Keratinocyte (primary cell): ENCODE measurements around the gene SUN5. TPM values are rescaled to one million over a fixed set of nuclear protein-coding genes. Genes with fewer than 3 reads are reported as not detected.
"Not testable (repeated sequence)": the region's sequence is repeated elsewhere in the genome, so short reads cannot be mapped to it uniquely, and the experiment has no call there.

Source experiments
- DNase-seq: peaks from one replicate; pipeline ENCODE4 v3.0.0-alpha.2; 2011; ENCODE audit warnings: low read depth, missing footprints, low spot score
- FAIRE-seq: peaks from 2 replicates; lab custom pipeline; 2011; peaks lifted over from hg19 to GRCh38; lab: Jason Lieb, UNC
- H2AFZ ChIP-seq: 2 replicates; pipeline ENCODE4 v1.6.0; 2012; ENCODE audit warnings: low read length, control low read depth, inconsistent platforms; ENCODE audit not compliant: control insufficient read depth
- H3K27ac ChIP-seq: 2 replicates; pipeline ENCODE4 v1.5.1; 2011; ENCODE audit warnings: low read length; ENCODE audit not compliant: control insufficient read depth, insufficient read depth
- H3K27me3 ChIP-seq: 3 replicates; pipeline ENCODE4 v1.6.0; 2011; ENCODE audit warnings: low read length; ENCODE audit not compliant: control insufficient read depth, insufficient read depth; ENCODE audit errors: extremely low read depth
- H3K36me3 ChIP-seq, 2 experiments: 2 replicates in 1 of 2; 3 replicates in 1 of 2; pipeline ENCODE4 v1.5.1; 2011; ENCODE audit warnings: low read length in 2 of 2, mild to moderate bottlenecking in 1 of 2; ENCODE audit not compliant: control insufficient read depth in 2 of 2, insufficient read depth in 2 of 2; ENCODE audit errors: extremely low read depth in 1 of 2
- H3K4me1 ChIP-seq: 3 replicates; pipeline ENCODE4 v1.5.1; 2011; ENCODE audit warnings: low read length; ENCODE audit not compliant: control insufficient read depth, insufficient read depth; ENCODE audit errors: extremely low read depth
- H3K4me2 ChIP-seq: 3 replicates; pipeline ENCODE4 v1.6.0; 2011; ENCODE audit warnings: low read depth, low read length; ENCODE audit not compliant: control insufficient read depth, insufficient read depth; ENCODE audit errors: extremely low read depth
- H3K4me3 ChIP-seq, 3 experiments: fragments of 200-600 bp in 1 of 3; sonication (generic) in 1 of 3; 2 replicates in 2 of 3; 3 replicates in 1 of 3; pipeline ENCODE4 v1.5.1; 2011 to 2016; ENCODE audit warnings: low read length in 3 of 3, mild to moderate bottlenecking in 3 of 3, control low read depth in 2 of 3, inconsistent platforms in 1 of 3, low read depth in 1 of 3, mixed read lengths in 1 of 3, mixed run types in 1 of 3, moderate library complexity in 1 of 3; ENCODE audit not compliant: control insufficient read depth in 2 of 3, insufficient read depth in 2 of 3; ENCODE audit errors: extremely low read depth in 1 of 3
- H3K79me2 ChIP-seq: 2 replicates; pipeline ENCODE4 v1.6.0; 2012; ENCODE audit warnings: low read length; ENCODE audit not compliant: control insufficient read depth, insufficient read depth
- H3K9ac ChIP-seq: 3 replicates; pipeline ENCODE4 v1.6.0; 2011; ENCODE audit warnings: low read length; ENCODE audit not compliant: control insufficient read depth, insufficient read depth; ENCODE audit errors: extremely low read depth
- H3K9me1 ChIP-seq: 3 replicates; pipeline ENCODE4 v1.6.0; 2011; ENCODE audit warnings: low read length; ENCODE audit not compliant: control insufficient read depth, insufficient read depth; ENCODE audit errors: extremely low read depth
- H3K9me3 ChIP-seq: 2 replicates; pipeline ENCODE4 v1.5.1; 2012; ENCODE audit warnings: low read depth, low read length; ENCODE audit not compliant: control insufficient read depth
- H4K20me1 ChIP-seq: 3 replicates; pipeline ENCODE4 v1.6.0; 2011; ENCODE audit warnings: low read length; ENCODE audit not compliant: control insufficient read depth, insufficient read depth; ENCODE audit errors: extremely low read depth
- EZH2 ChIP-seq: IDR thresholded peaks from one replicate; pipeline ENCODE4 v1.6.1; 2012; ENCODE audit warnings: inconsistent platforms, mild to moderate bottlenecking, low read length, moderate library complexity
- dilution Hi-C: fragments of 300-500 bp; cut with MboI; formaldehyde crosslinking; loops from one replicate; pipeline ENCODE4 v1.7.0; 2020; ENCODE audit warnings: low sequenced_read_pairs; ENCODE audit not compliant: extremely low pct_ligation_motif_present
- polyA plus RNA-seq, 5 experiments: library from polyadenylated mRNA; depleted of rRNA in 3 of 5; stranded (reverse) in 3 of 5; stranded (forward) in 1 of 5; unstranded in 1 of 5; fragments of >200 nt; gene quantifications; 1 replicate in 1 of 5; 2 replicates in 3 of 5; 3 replicates in 1 of 5; pipeline versions ENCODE4 v1.2.1 to v1.2.3, GENCODE V29; 2011 to 2012; ENCODE audit warnings: missing spikeins in 2 of 5, low read depth in 1 of 5, low replicate concordance in 1 of 5
- TF ChIP-seq, protein P1 (sequence below), 3 experiments: IDR thresholded peaks in 1 of 3; conservative IDR thresholded peaks in 1 of 3; optimal IDR thresholded peaks in 1 of 3; 2 replicates in 2 of 3; 3 replicates in 1 of 3; pipeline versions ENCODE3 to v1.5.1; 2011; ENCODE audit warnings: low read length in 3 of 3, mild to moderate bottlenecking in 3 of 3, moderate library complexity in 2 of 3, control low read depth in 1 of 3, inconsistent platforms in 1 of 3; ENCODE audit not compliant: insufficient read depth in 2 of 3; ENCODE audit errors: extremely low read depth in 1 of 3

The SUN5 gene
- polyA plus RNA-seq, 1 donor (not counting 4 experiments of a cell fraction or from before 2014, with no cell fraction given) = not detected

DNA sequence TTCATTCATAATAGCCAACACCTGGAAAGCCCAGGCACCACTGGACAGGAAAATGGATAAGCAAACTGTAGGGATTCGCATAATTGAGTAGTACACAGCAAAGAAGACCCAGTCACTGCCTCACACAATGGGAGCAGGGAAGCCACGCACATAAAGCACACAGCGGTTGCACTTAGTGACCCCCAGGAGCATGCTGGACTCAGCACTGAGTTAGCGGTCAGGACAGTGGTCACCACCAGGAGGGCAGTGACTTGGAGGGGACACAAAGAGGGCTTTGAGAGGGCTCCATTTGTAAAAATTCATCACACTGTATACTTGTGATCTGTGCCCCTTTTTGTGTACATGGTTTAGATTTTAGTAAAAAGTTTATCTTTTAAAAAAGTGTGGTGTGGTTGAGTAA lies 47.1 kb upstream of the SUN5 start:
- H3K4me3 ChIP-seq = no peak overlapping the region
- H3K4me2 ChIP-seq = no peak overlapping the region
- H3K27ac ChIP-seq = no peak overlapping the region
- no peaks in the 10 kb centered on the region for H3K9me3 ChIP-seq
- H3K27me3 ChIP-seq = no peaks in the 10 kb centered on the region
- no peak for DNase-seq
- no peak for FAIRE-seq
- H3K9ac ChIP-seq = no peak overlapping the region
- no peaks in the 10 kb centered on the region for H4K20me1 ChIP-seq
- H3K79me2 ChIP-seq = no peaks in the 10 kb centered on the region
- no peak overlapping the region for H2AFZ ChIP-seq
- TF ChIP-seq, protein P1, sequence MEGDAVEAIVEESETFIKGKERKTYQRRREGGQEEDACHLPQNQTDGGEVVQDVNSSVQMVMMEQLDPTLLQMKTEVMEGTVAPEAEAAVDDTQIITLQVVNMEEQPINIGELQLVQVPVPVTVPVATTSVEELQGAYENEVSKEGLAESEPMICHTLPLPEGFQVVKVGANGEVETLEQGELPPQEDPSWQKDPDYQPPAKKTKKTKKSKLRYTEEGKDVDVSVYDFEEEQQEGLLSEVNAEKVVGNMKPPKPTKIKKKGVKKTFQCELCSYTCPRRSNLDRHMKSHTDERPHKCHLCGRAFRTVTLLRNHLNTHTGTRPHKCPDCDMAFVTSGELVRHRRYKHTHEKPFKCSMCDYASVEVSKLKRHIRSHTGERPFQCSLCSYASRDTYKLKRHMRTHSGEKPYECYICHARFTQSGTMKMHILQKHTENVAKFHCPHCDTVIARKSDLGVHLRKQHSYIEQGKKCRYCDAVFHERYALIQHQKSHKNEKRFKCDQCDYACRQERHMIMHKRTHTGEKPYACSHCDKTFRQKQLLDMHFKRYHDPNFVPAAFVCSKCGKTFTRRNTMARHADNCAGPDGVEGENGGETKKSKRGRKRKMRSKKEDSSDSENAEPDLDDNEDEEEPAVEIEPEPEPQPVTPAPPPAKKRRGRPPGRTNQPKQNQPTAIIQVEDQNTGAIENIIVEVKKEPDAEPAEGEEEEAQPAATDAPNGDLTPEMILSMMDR (optimal IDR thresholded peaks at IDR 0.05 in 1 of 3, IDR thresholded peaks at IDR 0.05 in 1 of 3, conservative IDR thresholded peaks at IDR 0.05 in 1 of 3; ENCODE audit: extremely low read depth in 1 of 3, insufficient read depth in 2 of 3, low read length in 3 of 3) = no peak
- TF ChIP-seq EZH2 = no peak
- no peaks in the 10 kb centered on the region for H3K4me1 ChIP-seq
- H3K36me3 ChIP-seq = no peaks in the 10 kb centered on the region
- no peaks in the 10 kb centered on the region for H3K9me1 ChIP-seq
- dilution Hi-C loops = no loop called here

DNA sequence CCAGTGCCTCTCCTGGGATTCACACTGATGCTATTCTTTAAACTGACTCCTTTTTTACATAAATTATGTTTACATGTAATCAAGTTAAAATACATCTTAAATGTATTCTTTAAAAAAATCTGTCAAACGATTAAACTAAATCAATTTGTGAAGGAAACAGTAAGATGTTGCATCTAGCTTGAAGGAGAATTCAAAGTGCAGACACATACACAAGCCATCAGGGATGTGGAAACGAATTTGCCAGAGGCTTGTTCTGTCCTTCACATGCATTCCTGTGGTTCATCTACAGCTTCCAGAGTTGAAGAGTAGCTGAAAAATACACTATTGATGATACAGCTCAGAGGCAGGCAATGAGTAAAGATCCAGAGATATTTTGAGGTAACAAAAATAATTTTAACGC lies 42.2 kb upstream of the SUN5 start:
- no peak overlapping the region for H3K9ac ChIP-seq
- H3K79me2 ChIP-seq = no peaks in the 10 kb centered on the region
- no peak overlapping the region for H3K4me3 ChIP-seq
- H3K9me3 ChIP-seq = no peaks in the 10 kb centered on the region
- DNase-seq (no peak), FAIRE-seq (no peak)
- H3K27me3 ChIP-seq = no peaks in the 10 kb centered on the region
- H3K27ac ChIP-seq = no peak overlapping the region
- no peaks in the 10 kb centered on the region for H4K20me1 ChIP-seq
- dilution Hi-C loops = no loop called here
- no peak overlapping the region for H3K4me2 ChIP-seq
- H3K4me1 ChIP-seq = no peaks in the 10 kb centered on the region
- H2AFZ ChIP-seq = no peak overlapping the region
- TF ChIP-seq, protein P1 (optimal IDR thresholded peaks at IDR 0.05 in 1 of 3, IDR thresholded peaks at IDR 0.05 in 1 of 3, conservative IDR thresholded peaks at IDR 0.05 in 1 of 3; ENCODE audit: extremely low read depth in 1 of 3, insufficient read depth in 2 of 3, low read length in 3 of 3) = no peak
- no peak for TF ChIP-seq EZH2
- no peaks in the 10 kb centered on the region for H3K36me3 ChIP-seq
- no peaks in the 10 kb centered on the region for H3K9me1 ChIP-seq

DNA sequence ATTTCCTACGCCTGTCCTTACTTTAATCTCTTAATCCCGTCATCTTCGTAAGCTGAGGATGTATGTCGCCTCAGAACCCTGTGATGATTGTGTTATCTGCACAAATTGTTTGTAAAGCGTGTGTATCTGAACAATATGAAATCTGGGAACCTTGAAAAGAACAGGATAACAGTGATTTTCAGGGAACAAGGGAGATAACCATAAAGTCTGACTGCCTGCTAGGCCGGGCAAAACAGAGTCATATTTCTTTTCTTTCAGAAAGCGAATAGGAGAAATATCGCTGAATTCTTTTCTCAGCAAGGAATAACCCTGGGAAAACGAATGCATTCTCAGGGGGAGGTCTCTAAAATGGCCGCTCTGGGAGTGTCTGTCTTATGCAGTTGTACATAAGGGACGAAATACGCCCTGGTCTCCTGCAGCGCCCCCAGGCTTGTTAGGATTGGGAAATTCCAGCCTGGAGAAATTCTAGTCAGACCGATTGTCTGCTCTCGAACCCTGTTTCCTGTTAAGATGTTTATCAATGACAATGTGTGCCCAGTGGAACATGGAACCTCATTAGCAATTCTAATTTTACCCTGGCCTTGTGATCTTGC lies 41.0 kb upstream of the SUN5 start:
- H3K4me3 ChIP-seq, H3K9me1 ChIP-seq, FAIRE-seq, H3K4me1 ChIP-seq, H4K20me1 ChIP-seq, H3K79me2 ChIP-seq, H3K27me3 ChIP-seq, DNase-seq, dilution Hi-C loops, H3K9ac ChIP-seq, H3K4me2 ChIP-seq, H2AFZ ChIP-seq, H3K36me3 ChIP-seq, H3K27ac ChIP-seq, H3K9me3 ChIP-seq: not testable (repeated sequence)
